GM12875 (cell line): ENCODE data around the gene HOMER3.

Experiments used
- H3K4me3 ChIP-seq: one replicate; pipeline ENCODE4 v1.5.1; 2011; ENCODE audit warnings: low read depth, low read length, control low read depth
- TF ChIP-seq, protein P1 (sequence below): IDR thresholded peaks from 2 replicates; pipeline ENCODE4 v1.5.1; 2011; ENCODE audit warnings: low read depth, mild to moderate bottlenecking, control low read depth, inconsistent platforms, low read length, moderate library complexity, borderline replicate concordance; ENCODE audit not compliant: insufficient read depth

HOMER3 gene

DNA sequence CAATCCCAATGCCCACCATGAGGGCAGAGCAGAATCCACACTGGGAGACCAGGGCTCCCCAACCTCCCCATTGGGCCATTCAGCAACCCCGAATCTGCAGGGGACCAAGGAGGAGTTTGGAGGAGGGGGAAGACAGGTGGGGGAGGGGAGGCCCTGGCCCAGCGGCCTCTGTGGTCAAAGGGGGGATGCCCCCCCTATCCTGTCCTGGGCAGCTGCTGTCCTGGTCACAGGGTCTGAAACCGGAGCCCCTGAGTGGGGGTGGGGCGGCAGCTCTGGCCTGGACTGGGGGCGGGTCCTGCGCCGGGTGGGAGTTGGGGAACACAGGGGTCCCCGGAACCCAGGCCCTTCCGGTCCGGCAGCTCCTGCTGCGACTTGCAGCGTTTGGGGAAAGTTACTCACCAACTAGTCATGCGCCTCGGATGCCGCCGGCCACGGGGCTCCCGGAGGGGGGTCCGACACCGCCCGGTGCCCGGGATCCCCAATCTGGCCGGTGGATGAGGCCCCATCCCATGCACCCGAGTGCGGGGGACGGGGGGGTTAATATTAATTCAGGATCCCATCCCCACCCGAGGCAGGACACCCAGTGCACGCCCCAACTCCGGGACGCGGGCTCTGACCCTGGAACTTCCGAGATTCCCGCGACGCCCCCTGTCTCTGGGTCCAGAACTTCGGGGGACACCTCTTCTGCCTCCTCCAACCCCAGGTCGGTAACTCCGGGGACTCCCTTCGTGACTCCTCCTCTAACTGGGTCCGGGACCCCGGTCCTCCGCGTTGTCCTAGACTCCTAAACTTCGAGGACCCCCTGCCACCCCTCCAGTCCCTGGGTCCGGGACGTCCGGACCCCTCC is 872 bp downstream of the HOMER3 start:
- no peak overlapping the region for H3K4me3 ChIP-seq
- TF ChIP-seq, protein P1, sequence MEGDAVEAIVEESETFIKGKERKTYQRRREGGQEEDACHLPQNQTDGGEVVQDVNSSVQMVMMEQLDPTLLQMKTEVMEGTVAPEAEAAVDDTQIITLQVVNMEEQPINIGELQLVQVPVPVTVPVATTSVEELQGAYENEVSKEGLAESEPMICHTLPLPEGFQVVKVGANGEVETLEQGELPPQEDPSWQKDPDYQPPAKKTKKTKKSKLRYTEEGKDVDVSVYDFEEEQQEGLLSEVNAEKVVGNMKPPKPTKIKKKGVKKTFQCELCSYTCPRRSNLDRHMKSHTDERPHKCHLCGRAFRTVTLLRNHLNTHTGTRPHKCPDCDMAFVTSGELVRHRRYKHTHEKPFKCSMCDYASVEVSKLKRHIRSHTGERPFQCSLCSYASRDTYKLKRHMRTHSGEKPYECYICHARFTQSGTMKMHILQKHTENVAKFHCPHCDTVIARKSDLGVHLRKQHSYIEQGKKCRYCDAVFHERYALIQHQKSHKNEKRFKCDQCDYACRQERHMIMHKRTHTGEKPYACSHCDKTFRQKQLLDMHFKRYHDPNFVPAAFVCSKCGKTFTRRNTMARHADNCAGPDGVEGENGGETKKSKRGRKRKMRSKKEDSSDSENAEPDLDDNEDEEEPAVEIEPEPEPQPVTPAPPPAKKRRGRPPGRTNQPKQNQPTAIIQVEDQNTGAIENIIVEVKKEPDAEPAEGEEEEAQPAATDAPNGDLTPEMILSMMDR, result no peak

DNA sequence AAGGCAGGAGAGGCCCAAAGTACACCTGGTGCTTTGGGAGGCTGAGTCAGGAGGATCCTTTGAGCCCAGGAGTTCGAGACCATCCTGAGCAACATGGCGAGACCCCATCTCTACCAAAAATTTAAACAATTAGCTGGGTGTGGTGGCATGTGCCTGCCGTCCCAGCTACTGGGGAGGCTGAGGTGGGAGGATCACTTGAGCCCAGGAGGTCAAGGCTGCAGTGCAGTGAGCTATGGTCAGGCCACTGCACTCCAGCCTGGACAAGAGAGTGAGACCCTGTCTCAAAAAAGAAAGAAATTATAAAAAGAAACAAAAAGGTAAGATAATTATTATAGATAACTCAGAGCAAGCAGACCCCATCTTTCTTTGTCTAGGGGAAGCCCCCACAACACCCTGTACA is 1.9 kb downstream of the HOMER3 start:
- H3K4me3 ChIP-seq, result no peak overlapping the region

DNA sequence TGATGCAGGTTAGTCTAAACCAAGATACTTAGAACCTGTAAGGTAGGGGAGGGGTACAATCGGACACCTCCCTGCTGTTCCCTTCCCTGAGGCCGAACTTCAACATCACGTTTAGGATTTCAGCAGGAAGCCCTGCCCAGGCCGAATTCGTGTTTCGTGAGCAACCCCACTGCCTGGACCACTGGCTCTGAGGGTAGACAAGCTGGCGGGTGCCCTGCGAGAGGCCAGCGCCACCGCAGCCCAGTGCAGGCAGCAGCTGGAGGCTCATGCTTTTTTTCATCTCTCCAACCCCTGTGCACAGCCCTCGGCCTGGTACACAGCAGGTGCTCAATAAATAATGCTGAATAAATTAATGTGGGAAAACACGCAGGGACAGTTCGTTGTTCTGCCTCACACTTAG is 7.7 kb downstream of the HOMER3 start:
- H3K4me3 ChIP-seq, result no peak overlapping the region
- TF ChIP-seq, protein P1, result no peak

More for the DNA sequence above, 1.9 kb downstream of the HOMER3 start:
- TF ChIP-seq, protein P1, result no peak

DNA sequence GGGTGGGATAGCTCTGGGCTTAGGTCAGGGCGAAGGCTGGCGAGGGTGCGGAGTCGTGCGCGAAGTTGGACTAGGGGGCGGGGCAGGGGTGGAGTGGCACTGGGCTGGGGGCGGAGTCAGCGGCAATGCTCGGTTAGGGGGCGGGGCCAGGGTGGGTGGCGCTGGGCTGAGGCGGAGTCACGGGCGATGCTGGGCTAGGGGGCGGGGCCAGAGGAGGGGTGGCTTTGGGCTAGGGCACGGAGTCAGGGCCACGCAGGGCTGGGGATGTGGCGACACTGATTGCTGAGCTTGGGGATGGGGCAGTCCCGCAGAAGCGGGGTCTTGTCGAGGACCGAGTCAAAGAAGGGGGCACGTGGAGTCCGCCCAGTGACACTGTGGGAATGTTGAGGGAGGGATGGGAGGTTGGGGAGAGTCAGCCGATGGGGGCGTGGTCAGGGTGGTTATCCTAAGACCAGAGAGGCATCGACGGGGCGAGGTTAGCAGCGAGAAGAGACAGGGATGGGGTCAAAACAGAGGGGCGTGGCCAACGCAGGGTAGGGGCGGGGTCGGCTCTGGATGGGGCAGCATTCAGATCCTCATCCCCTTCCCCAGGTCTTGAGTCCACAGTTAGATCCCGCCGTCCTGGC is 8.7 kb downstream of the HOMER3 start:
- peak overlapping the region; percentile 10 for H3K4me3 ChIP-seq

DNA sequence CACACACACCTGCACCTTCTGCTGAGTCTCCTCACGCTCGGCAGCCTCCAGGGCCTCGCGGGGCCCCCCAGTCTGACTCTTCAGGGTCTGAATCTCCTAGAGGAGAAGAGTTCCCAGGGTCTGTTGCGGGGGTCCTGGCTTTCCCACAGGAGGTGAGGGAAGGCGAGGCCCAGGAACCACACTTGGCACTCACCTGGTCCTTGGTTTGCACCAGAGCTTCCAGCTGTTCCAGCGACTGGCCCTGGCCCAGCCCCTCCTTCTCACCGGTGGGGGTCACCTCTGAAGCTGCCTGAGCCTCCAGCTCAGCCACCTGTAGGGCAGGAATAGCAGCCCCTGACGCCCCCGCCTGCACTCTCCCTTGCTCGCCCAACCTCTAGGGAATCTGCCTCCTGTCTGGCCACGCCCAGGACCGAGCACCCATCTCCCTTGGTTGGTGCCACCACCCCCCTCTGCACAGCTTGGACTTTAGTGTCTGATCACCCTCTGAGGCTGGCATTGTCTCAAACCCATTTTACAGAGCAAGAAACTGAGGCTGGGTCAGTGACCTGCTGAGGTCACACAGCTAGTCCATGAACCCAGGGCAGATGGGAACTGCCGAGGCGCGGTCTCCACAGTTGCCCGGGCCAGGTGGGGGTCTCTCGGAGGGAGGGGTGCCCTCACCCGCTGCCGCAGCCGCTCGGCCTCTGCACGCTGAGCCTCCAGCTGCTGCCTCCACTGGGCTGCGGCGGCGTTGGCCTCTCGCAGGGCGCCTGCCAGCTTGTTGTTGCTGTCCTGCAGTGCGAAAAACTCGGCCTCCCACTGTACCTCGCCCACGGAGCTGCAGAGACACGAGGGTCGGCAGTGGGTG is 9.5 kb downstream of the HOMER3 start:
- TF ChIP-seq, protein P1, result no peak

More for the DNA sequence above, 8.7 kb downstream of the HOMER3 start:
- TF ChIP-seq, protein P1, result no peak

DNA sequence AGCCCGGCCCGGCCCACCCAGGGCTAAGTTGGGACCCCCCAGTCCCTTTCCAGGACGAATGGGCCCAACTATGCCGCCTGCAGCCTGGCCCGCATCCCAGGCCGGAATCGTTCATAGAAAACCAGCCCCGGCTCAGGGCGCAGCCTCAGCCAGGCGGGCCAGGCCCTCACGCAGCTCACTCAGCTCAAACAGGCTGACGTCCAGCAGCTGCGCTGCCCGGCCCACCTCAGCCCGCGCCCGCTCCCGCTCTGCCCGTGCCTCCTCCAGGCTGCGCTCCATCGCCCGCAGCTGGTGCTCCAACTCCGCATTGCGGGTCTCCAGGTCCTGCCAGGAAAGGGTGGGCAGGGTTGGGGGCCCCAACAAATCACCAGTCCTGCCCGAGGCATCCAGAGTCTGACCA is 11.7 kb downstream of the HOMER3 start:
- H3K4me3 ChIP-seq, result no peak overlapping the region

More for the DNA sequence above, 9.5 kb downstream of the HOMER3 start:
- no peak overlapping the region for H3K4me3 ChIP-seq

More for the DNA sequence above, 11.7 kb downstream of the HOMER3 start:
- TF ChIP-seq, protein P1, result no peak
